ENCODE results near the gene VASH2.
"Not testable (repeated sequence)": the region's sequence is repeated elsewhere in the genome, so short reads cannot be mapped to it uniquely, and the experiment has no call there.

The VASH2 gene

GRCh38 chr1:212954514-212954913, 4.2 kb downstream of the VASH2 start:
- Histone ChIP-seq H3K9ac (ENCODE audit: low read depth in 1 of 2, low read length in 2 of 2) (no peak overlapping the region), H3K4me1 (ENCODE audit: control insufficient read depth in 2 of 2, insufficient read depth in 2 of 2, low read length in 2 of 2) (peaks cover 8% of the 10 kb centered on the region in 2 donors), H3K9me3 (ENCODE audit: control insufficient read depth in 2 of 2, low read length in 2 of 2) (no peaks in the 10 kb centered on the region), H3K36me3 (ENCODE audit: control insufficient read depth in 2 of 2, insufficient read depth in 2 of 2, low read length in 2 of 2) (no peaks in the 10 kb centered on the region), H3K27me3 (ENCODE audit: control insufficient read depth in 2 of 2, insufficient read depth in 2 of 2, low read length in 2 of 2) (peaks cover 7 to 19% of the 10 kb centered on the region in 2 donors), H3K4me3 (ENCODE audit: low read length in 2 of 2) (no peak overlapping the region), H3K27ac (ENCODE audit: low read depth in 2 of 2, low read length in 2 of 2) (no peak overlapping the region)

- Histone ChIP-seq H3K36me3 (ENCODE audit: control insufficient read depth in 2 of 2, insufficient read depth in 2 of 2, low read length in 2 of 2) (no peaks in the 10 kb centered on the region), H3K9me3 (ENCODE audit: control insufficient read depth in 2 of 2, low read length in 2 of 2) (no peaks in the 10 kb centered on the region), H3K27ac (ENCODE audit: low read depth in 2 of 2, low read length in 2 of 2) (no peak overlapping the region), H3K27me3 (ENCODE audit: control insufficient read depth in 2 of 2, insufficient read depth in 2 of 2, low read length in 2 of 2) (peaks cover 7 to 14% of the 10 kb centered on the region in 2 donors), H3K4me1 (ENCODE audit: control insufficient read depth in 2 of 2, insufficient read depth in 2 of 2, low read length in 2 of 2) (peaks cover 5 to 8% of the 10 kb centered on the region in 2 donors), H3K9ac (ENCODE audit: low read depth in 1 of 2, low read length in 2 of 2) (no peak overlapping the region), H3K4me3 (ENCODE audit: low read length in 2 of 2) (no peak overlapping the region)
Observed at GRCh38 chr1:212955098-212955497, 4.8 kb downstream of the VASH2 start.

- H3K27me3 ChIP-seq (ENCODE audit: control insufficient read depth in 2 of 2, insufficient read depth in 2 of 2, low read length in 2 of 2) = peaks cover 7 to 9% of the 10 kb centered on the region in 2 donors
- peaks cover under 1 to 3% of the 10 kb centered on the region in 2 donors for H3K4me1 ChIP-seq (ENCODE audit: control insufficient read depth in 2 of 2, insufficient read depth in 2 of 2, low read length in 2 of 2)
Observed at GRCh38 chr1:212955961-212956620, 5.8 kb downstream of the VASH2 start.

DNA sequence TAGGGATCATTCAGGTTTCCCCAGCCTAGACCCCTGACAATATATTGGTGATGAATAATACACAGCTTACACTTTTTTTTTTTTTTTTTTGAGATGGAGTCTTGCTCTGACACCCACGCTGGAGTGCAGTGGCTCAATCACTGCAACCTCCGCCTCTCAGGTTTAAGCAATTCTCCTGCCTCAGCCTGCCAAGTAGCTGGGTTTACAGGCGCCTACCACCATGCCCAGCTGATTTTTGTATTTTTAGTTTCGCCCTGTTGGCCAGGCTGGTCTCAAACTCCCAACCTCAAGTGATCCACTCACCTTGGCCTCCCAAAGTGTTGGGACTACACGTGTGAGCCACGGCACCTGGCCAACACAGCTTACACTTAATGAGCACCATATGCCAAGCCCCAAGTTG, 7.2 kb downstream of the VASH2 start:
- H3K27ac ChIP-seq (ENCODE audit: low read depth in 2 of 2, low read length in 2 of 2) = no peak overlapping the region
- no peaks in the 10 kb centered on the region for H3K9me3 ChIP-seq (ENCODE audit: control insufficient read depth in 2 of 2, low read length in 2 of 2)
- no peaks in the 10 kb centered on the region for H3K36me3 ChIP-seq (ENCODE audit: control insufficient read depth in 2 of 2, insufficient read depth in 2 of 2, low read length in 2 of 2)
- H3K27me3 ChIP-seq (ENCODE audit: control insufficient read depth in 2 of 2, insufficient read depth in 2 of 2, low read length in 2 of 2) = peaks cover 0 to 2% of the 10 kb centered on the region in 2 donors
- no peak overlapping the region for H3K4me3 ChIP-seq (ENCODE audit: low read length in 2 of 2)
- no peaks in the 10 kb centered on the region for H3K4me1 ChIP-seq (ENCODE audit: control insufficient read depth in 2 of 2, insufficient read depth in 2 of 2, low read length in 2 of 2)
- no peak overlapping the region for H3K9ac ChIP-seq (ENCODE audit: low read depth in 1 of 2, low read length in 2 of 2)

More at GRCh38 chr1:212955961-212956620, 5.8 kb downstream of the VASH2 start:
- no peak overlapping the region for H3K4me3 ChIP-seq (ENCODE audit: low read length in 2 of 2)
- H3K9me3 ChIP-seq (ENCODE audit: control insufficient read depth in 2 of 2, low read length in 2 of 2) = no peaks in the 10 kb centered on the region
- H3K27ac ChIP-seq (ENCODE audit: low read depth in 2 of 2, low read length in 2 of 2) = no peak overlapping the region
- no peaks in the 10 kb centered on the region for H3K36me3 ChIP-seq (ENCODE audit: control insufficient read depth in 2 of 2, insufficient read depth in 2 of 2, low read length in 2 of 2)
- H3K9ac ChIP-seq (ENCODE audit: low read depth in 1 of 2, low read length in 2 of 2) = no peak overlapping the region

DNA sequence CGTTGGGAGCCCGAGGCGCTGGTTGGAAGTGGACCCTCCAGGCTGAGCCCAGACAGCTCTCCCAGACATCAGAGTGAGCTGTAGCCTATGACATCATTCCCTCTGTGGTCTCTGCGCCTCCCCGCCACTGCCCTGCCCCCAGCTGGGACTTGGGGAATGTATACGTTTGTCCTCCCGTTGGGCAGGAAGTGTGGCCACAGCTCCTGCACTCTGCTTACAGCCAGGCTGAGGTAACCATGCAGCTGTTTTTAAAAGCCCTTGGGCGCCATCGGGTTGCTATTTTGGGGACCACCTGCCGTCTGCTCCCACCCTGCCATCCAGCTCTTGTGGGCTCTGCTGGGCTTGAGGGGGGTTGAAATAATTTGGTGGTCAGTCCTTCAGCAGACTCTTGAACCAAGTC, 7.8 kb downstream of the VASH2 start:
- no peaks in the 10 kb centered on the region for H3K9me3 ChIP-seq (ENCODE audit: control insufficient read depth in 2 of 2, low read length in 2 of 2)
- H3K36me3 ChIP-seq (ENCODE audit: control insufficient read depth in 2 of 2, insufficient read depth in 2 of 2, low read length in 2 of 2) = no peaks in the 10 kb centered on the region
- H3K4me1 ChIP-seq (ENCODE audit: control insufficient read depth in 2 of 2, insufficient read depth in 2 of 2, low read length in 2 of 2) = no peaks in the 10 kb centered on the region
- H3K27ac ChIP-seq (ENCODE audit: low read depth in 2 of 2, low read length in 2 of 2) = no peak overlapping the region
- H3K27me3 ChIP-seq (ENCODE audit: control insufficient read depth in 2 of 2, insufficient read depth in 2 of 2, low read length in 2 of 2) = peaks cover 0 to 2% of the 10 kb centered on the region in 2 donors
- no peak overlapping the region for H3K4me3 ChIP-seq (ENCODE audit: low read length in 2 of 2)
- no peak overlapping the region for H3K9ac ChIP-seq (ENCODE audit: low read depth in 1 of 2, low read length in 2 of 2)

DNA sequence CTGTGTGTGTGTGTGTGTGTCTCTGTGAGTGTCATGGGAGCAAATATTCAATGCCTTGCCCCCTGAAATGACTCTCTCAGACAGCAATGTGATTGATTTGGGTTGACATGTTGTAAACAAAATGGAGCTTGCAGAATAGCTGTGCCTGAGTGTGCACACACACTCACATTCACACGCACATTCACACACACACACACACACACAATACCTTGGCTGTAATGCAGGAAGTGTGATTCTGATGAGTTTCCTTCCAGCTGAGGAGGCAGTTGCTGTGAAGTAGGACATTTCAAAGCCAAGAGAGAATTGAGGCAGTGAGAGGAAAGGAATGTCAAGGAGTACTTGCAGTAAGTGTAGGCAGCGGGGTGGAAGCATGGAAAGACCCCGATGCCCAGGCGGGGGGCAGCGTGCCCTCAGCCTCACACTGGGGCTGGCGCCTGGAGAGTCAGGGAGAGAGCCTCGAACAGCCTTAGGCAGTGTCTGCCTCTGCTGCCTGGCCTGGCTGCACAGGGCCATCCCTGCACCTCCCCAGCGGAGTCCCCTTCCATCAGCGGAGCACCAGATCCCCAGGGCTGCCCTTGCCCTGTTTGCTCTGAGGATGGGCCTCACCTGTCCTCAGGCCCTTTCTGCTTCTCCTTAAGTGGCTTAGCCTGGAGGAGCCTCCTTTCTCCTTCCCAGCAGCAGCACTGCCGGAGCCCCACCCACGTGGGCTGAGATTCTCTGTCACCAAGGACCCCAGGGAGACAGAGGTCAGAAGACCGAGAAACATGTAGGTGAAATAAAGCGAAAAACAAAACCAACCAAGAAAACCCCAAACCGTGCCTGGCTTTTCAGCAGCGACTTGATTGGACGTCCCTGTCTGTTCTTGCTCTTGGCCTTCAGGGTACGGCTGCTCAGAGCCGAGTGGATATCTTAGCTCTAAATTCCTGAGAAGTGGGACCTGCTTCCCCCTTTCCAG, 9.2 kb downstream of the VASH2 start:
- no peak overlapping the region for H3K4me3 ChIP-seq (ENCODE audit: low read length in 2 of 2)
- H3K4me1 ChIP-seq (ENCODE audit: control insufficient read depth in 2 of 2, insufficient read depth in 2 of 2, low read length in 2 of 2) = no peaks in the 10 kb centered on the region
- H3K9me3 ChIP-seq (ENCODE audit: control insufficient read depth in 2 of 2, low read length in 2 of 2) = no peaks in the 10 kb centered on the region
- no peak overlapping the region for H3K9ac ChIP-seq (ENCODE audit: low read depth in 1 of 2, low read length in 2 of 2)
- H3K27ac ChIP-seq (ENCODE audit: low read depth in 2 of 2, low read length in 2 of 2) = no peak overlapping the region
- H3K27me3 ChIP-seq (ENCODE audit: control insufficient read depth in 2 of 2, insufficient read depth in 2 of 2, low read length in 2 of 2) = peaks cover 0 to 2% of the 10 kb centered on the region in 2 donors
- H3K36me3 ChIP-seq (ENCODE audit: control insufficient read depth in 2 of 2, insufficient read depth in 2 of 2, low read length in 2 of 2) = no peaks in the 10 kb centered on the region

- Histone ChIP-seq H3K9me3 (ENCODE audit: control insufficient read depth in 2 of 2, low read length in 2 of 2) (no peaks in the 10 kb centered on the region), H3K36me3 (ENCODE audit: control insufficient read depth in 2 of 2, insufficient read depth in 2 of 2, low read length in 2 of 2) (no peaks in the 10 kb centered on the region), H3K9ac (ENCODE audit: low read depth in 1 of 2, low read length in 2 of 2) (no peak overlapping the region), H3K27me3 (ENCODE audit: control insufficient read depth in 2 of 2, insufficient read depth in 2 of 2, low read length in 2 of 2) (peaks cover 0 to 2% of the 10 kb centered on the region in 2 donors), H3K4me3 (ENCODE audit: low read length in 2 of 2) (no peak overlapping the region), H3K27ac (ENCODE audit: low read depth in 2 of 2, low read length in 2 of 2) (no peak overlapping the region), H3K4me1 (ENCODE audit: control insufficient read depth in 2 of 2, insufficient read depth in 2 of 2, low read length in 2 of 2) (no peaks in the 10 kb centered on the region)
Observed at GRCh38 chr1:212960932-212961331, 10.6 kb downstream of the VASH2 start.

GRCh38 chr1:212962509-212962908, 12.2 kb downstream of the VASH2 start:
- no peaks in the 10 kb centered on the region for H3K36me3 ChIP-seq (ENCODE audit: control insufficient read depth in 2 of 2, insufficient read depth in 2 of 2, low read length in 2 of 2)
- H3K4me3 ChIP-seq (ENCODE audit: low read length in 2 of 2) = no peak overlapping the region
- H3K9ac ChIP-seq (ENCODE audit: low read depth in 1 of 2, low read length in 2 of 2) = no peak overlapping the region
- no peaks in the 10 kb centered on the region for H3K9me3 ChIP-seq (ENCODE audit: control insufficient read depth in 2 of 2, low read length in 2 of 2)
- no peak overlapping the region for H3K27ac ChIP-seq (ENCODE audit: low read depth in 2 of 2, low read length in 2 of 2)
- no peaks in the 10 kb centered on the region for H3K4me1 ChIP-seq (ENCODE audit: control insufficient read depth in 2 of 2, insufficient read depth in 2 of 2, low read length in 2 of 2)
- H3K27me3 ChIP-seq (ENCODE audit: control insufficient read depth in 2 of 2, insufficient read depth in 2 of 2, low read length in 2 of 2) = no peaks in the 10 kb centered on the region

GRCh38 chr1:212964102-212964501, 13.8 kb downstream of the VASH2 start:
- Histone ChIP-seq H3K36me3 (ENCODE audit: control insufficient read depth in 2 of 2, insufficient read depth in 2 of 2, low read length in 2 of 2) (no peaks in the 10 kb centered on the region), H3K27ac (ENCODE audit: low read depth in 2 of 2, low read length in 2 of 2) (no peak overlapping the region), H3K27me3 (ENCODE audit: control insufficient read depth in 2 of 2, insufficient read depth in 2 of 2, low read length in 2 of 2) (no peaks in the 10 kb centered on the region), H3K4me1 (ENCODE audit: control insufficient read depth in 2 of 2, insufficient read depth in 2 of 2, low read length in 2 of 2) (no peaks in the 10 kb centered on the region), H3K9ac (ENCODE audit: low read depth in 1 of 2, low read length in 2 of 2) (no peak overlapping the region), H3K4me3 (ENCODE audit: low read length in 2 of 2) (no peak overlapping the region), H3K9me3 (ENCODE audit: control insufficient read depth in 2 of 2, low read length in 2 of 2) (no peaks in the 10 kb centered on the region)

GRCh38 chr1:212964993-212965392, 14.7 kb downstream of the VASH2 start:
- H3K4me1 ChIP-seq (ENCODE audit: control insufficient read depth in 2 of 2, insufficient read depth in 2 of 2, low read length in 2 of 2); H3K36me3 ChIP-seq (ENCODE audit: control insufficient read depth in 2 of 2, insufficient read depth in 2 of 2, low read length in 2 of 2); H3K9ac ChIP-seq (ENCODE audit: low read depth in 1 of 2, low read length in 2 of 2); H3K27me3 ChIP-seq (ENCODE audit: control insufficient read depth in 2 of 2, insufficient read depth in 2 of 2, low read length in 2 of 2); H3K9me3 ChIP-seq (ENCODE audit: control insufficient read depth in 2 of 2, low read length in 2 of 2); H3K27ac ChIP-seq (ENCODE audit: low read depth in 2 of 2, low read length in 2 of 2); H3K4me3 ChIP-seq (ENCODE audit: low read length in 2 of 2): not testable (repeated sequence)

All from mucosa of rectum (tissue), 2 donors.